Spleen (tissue), 11 donors: Measurements from ENCODE around the gene PRR30. TPM values are rescaled to one million over a fixed set of nuclear protein-coding genes. Genes with fewer than 3 reads are reported as not detected.

Experiments
- DNase-seq: peaks from one replicate; pipeline ENCODE4 v3.0.0-alpha.2; 2020
- H3K27ac ChIP-seq, 8 donors: fragments of 200-600 bp; sonication (generic) in 7 of 8; 1 replicate in 4 of 8; 2 replicates in 4 of 8; pipeline versions ENCODE4 v1.5.0 to v1.8.0; 2016 to 2021; ENCODE audit warnings: inconsistent platforms in 4 of 8, mild to moderate bottlenecking in 4 of 8, moderate library complexity in 1 of 8
- H3K27me3 ChIP-seq, 7 donors: fragments of 200-600 bp; sonication (generic) in 6 of 7; replicated peaks in 1 of 7; 1 replicate in 4 of 7; 2 replicates in 3 of 7; pipeline versions ENCODE4 v1.5.0 to v1.8.0; 2016 to 2021; ENCODE audit warnings: inconsistent platforms in 3 of 7, mild to moderate bottlenecking in 1 of 7
- H3K36me3 ChIP-seq, 6 donors: fragments of 200-600 bp; sonication (generic) in 5 of 6; 1 replicate in 4 of 6; 2 replicates in 2 of 6; pipeline versions ENCODE4 v1.5.0 to v1.8.0; 2016 to 2021; ENCODE audit warnings: inconsistent platforms in 2 of 6
- H3K4me1 ChIP-seq, 6 donors: fragments of 200-600 bp; sonication (generic) in 5 of 6; 1 replicate in 3 of 6; 2 replicates in 3 of 6; pipeline versions ENCODE4 v1.5.0 to v1.8.0; 2016 to 2021; ENCODE audit warnings: inconsistent platforms in 3 of 6
- H3K4me3 ChIP-seq, 8 donors: fragments of 200-600 bp; sonication (generic) in 7 of 8; 1 replicate in 4 of 8; 2 replicates in 4 of 8; pipeline versions ENCODE4 v1.5.0 to v1.8.0; 2016 to 2021; ENCODE audit warnings: inconsistent platforms in 4 of 8, mild to moderate bottlenecking in 4 of 8, moderate library complexity in 2 of 8
- H3K9me3 ChIP-seq, 8 donors: fragments of 200-600 bp; sonication (generic) in 7 of 8; 1 replicate in 4 of 8; 2 replicates in 4 of 8; pipeline versions ENCODE4 v1.5.0 to v1.8.0; 2016 to 2021; ENCODE audit warnings: inconsistent platforms in 4 of 8
- POLR2A ChIP-seq, 3 donors: fragments of 450-650 bp; IDR thresholded peaks; one replicate each; pipeline ENCODE4 v1.5.1; 2017; ENCODE audit warnings: antibody characterized with exemption in 3 of 3, mild to moderate bottlenecking in 1 of 3
- POLR2AphosphoS5 ChIP-seq, 3 donors: sonication (generic); formaldehyde crosslinking; IDR thresholded peaks; one replicate each; pipeline ENCODE4 v1.5.1; 2017; ENCODE audit warnings: antibody characterized with exemption in 3 of 3
- WGBS, 5 donors: extraction: QIAGEN DNeasy Blood & Tissue Kit in 3 of 5; methylation state at CpG; one replicate each; pipeline versions ENCODE4 v1.1.5 to v1.1.7; 2013 to 2018; 5-methylcytosine and 5-hydroxymethylcytosine counted together
- intact Hi-C: fragments of 100-400 bp; cut with DNase I; formaldehyde crosslinking; loops from one replicate; pipeline ENCODE4 v1.15.0; 2023; ENCODE audit warnings: low total_unique reads
- polyA plus RNA-seq, 3 donors: library from polyadenylated mRNA; stranded (reverse); fragments of 200-250 nt; gene quantifications; one replicate each; pipeline ENCODE4 v1.2.1, GENCODE V29; 2013
- total RNA-seq, 7 donors: library from RNA; depleted of rRNA in 3 of 7; stranded (reverse); fragments of >200 nt in 3 of 7; fragmentation: NEBNext Ultra II Directional in 4 of 7; extraction: Animal tissue kit (Norgen Biotek cat#: 25700) in 4 of 7; gene quantifications; one replicate each; pipeline versions ENCODE4 v1.1.0 to v1.2.1, GENCODE V29; 2016 to 2021
- TF ChIP-seq, protein P1 (sequence below), 11 experiments: fragments of 200-600 bp in 7 of 11; fragments of 450-650 bp in 4 of 11; sonication (generic) in 4 of 11; IDR thresholded peaks in 8 of 11; conservative IDR thresholded peaks in 3 of 11; 1 replicate in 7 of 11; 2 replicates in 4 of 11; pipeline versions ENCODE4 v1.4.0 to v1.8.0; 2016 to 2021; ENCODE audit warnings: antibody characterized with exemption in 11 of 11, inconsistent platforms in 4 of 11, mild to moderate bottlenecking in 1 of 11
- donor health status: healthy with polysubstance abuse.
- donor health status: DM: no; HTN: no; CAD: no; lungs with moderate emphysema.
- donor health status: DM: no; HTN: no; CAD: no.
- donor health status: Bipolar disorder and iron deficiency.
- donor health status: healthy.
- donor health status: DM: no; HTN: no; CAD: no.
- donor health status: DM: yes; HTN: yes; CAD: no.

PRR30 gene
- total and polyA plus RNA-seq, 10 donors: not detected

DNA sequence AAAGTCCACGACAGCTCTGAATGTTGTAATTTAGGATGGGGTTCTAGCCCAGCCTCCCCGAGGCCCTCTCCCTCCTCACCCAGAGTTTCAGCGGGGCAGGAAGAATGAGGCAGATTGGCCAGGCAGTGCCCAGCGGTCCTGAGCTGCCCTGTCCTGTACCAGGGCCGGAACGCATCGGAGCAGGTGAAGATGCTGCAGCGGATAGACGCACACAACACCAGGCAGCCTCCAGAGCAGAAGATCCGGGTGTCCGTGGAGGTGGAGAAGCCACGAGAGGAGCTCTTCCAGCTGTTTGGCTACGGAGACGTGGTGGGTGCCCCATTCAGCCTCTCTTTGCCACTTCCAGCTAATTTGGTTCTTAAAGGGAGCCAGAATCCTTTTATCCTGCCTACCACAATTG, 41.9 kb downstream of the PRR30 start:
- H3K9me3 ChIP-seq: no peaks in the 10 kb centered on the region
- no peaks in the 10 kb centered on the region for H3K27me3 ChIP-seq
- intact Hi-C loops: loop anchor here (5.0 kb wide), 2 partner anchors 95 to 180 kb away; partner anchors contain the start of gene DNAJC5G
- no peak overlapping the region for H3K27ac ChIP-seq
- TF ChIP-seq POLR2A (IDR thresholded peaks at IDR 0.05): no peak
- TF ChIP-seq, protein P1, sequence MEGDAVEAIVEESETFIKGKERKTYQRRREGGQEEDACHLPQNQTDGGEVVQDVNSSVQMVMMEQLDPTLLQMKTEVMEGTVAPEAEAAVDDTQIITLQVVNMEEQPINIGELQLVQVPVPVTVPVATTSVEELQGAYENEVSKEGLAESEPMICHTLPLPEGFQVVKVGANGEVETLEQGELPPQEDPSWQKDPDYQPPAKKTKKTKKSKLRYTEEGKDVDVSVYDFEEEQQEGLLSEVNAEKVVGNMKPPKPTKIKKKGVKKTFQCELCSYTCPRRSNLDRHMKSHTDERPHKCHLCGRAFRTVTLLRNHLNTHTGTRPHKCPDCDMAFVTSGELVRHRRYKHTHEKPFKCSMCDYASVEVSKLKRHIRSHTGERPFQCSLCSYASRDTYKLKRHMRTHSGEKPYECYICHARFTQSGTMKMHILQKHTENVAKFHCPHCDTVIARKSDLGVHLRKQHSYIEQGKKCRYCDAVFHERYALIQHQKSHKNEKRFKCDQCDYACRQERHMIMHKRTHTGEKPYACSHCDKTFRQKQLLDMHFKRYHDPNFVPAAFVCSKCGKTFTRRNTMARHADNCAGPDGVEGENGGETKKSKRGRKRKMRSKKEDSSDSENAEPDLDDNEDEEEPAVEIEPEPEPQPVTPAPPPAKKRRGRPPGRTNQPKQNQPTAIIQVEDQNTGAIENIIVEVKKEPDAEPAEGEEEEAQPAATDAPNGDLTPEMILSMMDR (IDR thresholded peaks at IDR 0.05 in 8 of 11, conservative IDR thresholded peaks at IDR 0.05 in 3 of 11): peak in 1 of 11 experiments; percentile 9
- no peak for DNase-seq
- H3K36me3 ChIP-seq: peaks cover 0 to 3% (median 0%) of the 10 kb centered on the region in 6 donors
- H3K4me1 ChIP-seq: peaks cover 0 to 22% (median 14%) of the 10 kb centered on the region in 6 donors
- no peak overlapping the region for H3K4me3 ChIP-seq
- WGBS, 5 donors: 87 to 94% (median 91%) methylated on average over 12 to 14 of the region's 14 CpGs

DNA sequence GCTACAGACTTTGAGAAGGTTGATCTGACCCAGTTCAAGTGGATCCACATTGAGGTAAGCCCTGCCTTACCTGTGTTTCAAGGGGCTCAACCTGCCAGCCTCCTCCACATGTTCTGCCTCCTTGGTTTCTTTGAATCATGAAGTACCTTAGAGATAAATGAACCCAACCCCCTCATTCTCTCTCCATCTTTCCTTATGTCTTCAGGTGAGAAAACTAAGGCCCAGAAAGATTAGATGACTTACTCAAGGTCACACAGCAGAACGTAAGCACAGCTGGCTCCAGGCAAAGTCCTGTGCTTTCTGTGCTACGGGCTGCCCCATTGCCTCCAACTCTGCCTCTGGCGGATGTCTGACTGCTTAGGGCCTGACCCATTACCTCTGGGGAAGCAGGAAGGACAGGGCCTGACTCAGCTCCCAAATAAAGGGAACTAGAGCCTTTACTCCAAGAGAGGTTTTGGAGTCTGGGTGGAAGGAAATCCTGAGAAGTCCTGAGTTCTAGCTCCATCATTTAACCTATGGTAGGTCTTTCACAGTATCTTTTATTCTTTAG, 42.4 kb downstream of the PRR30 start:
- no peaks in the 10 kb centered on the region for H3K9me3 ChIP-seq
- TF ChIP-seq, protein P1 (IDR thresholded peaks at IDR 0.05 in 8 of 11, conservative IDR thresholded peaks at IDR 0.05 in 3 of 11): no peak
- no peak for TF ChIP-seq POLR2AphosphoS5 (IDR thresholded peaks at IDR 0.05)
- no peak for TF ChIP-seq POLR2A (IDR thresholded peaks at IDR 0.05)
- peak overlapping the region in 1 of 8 donors; percentile 69 for H3K4me3 ChIP-seq
- H3K36me3 ChIP-seq: peaks cover 0 to 3% (median 0%) of the 10 kb centered on the region in 6 donors
- intact Hi-C loops: loop anchor here (5.0 kb wide), 2 partner anchors 95 to 180 kb away; partner anchors contain the start of gene DNAJC5G
- DNase-seq: no peak
- H3K4me1 ChIP-seq: peaks cover 0 to 22% (median 14%) of the 10 kb centered on the region in 6 donors
- H3K27ac ChIP-seq: peak overlapping the region in 2 of 8 donors; percentile 37 to 54
- H3K27me3 ChIP-seq: no peaks in the 10 kb centered on the region
- WGBS, 5 donors: 58 to 76% (median 71%) methylated on average over 3 of the region's 3 CpGs

DNA sequence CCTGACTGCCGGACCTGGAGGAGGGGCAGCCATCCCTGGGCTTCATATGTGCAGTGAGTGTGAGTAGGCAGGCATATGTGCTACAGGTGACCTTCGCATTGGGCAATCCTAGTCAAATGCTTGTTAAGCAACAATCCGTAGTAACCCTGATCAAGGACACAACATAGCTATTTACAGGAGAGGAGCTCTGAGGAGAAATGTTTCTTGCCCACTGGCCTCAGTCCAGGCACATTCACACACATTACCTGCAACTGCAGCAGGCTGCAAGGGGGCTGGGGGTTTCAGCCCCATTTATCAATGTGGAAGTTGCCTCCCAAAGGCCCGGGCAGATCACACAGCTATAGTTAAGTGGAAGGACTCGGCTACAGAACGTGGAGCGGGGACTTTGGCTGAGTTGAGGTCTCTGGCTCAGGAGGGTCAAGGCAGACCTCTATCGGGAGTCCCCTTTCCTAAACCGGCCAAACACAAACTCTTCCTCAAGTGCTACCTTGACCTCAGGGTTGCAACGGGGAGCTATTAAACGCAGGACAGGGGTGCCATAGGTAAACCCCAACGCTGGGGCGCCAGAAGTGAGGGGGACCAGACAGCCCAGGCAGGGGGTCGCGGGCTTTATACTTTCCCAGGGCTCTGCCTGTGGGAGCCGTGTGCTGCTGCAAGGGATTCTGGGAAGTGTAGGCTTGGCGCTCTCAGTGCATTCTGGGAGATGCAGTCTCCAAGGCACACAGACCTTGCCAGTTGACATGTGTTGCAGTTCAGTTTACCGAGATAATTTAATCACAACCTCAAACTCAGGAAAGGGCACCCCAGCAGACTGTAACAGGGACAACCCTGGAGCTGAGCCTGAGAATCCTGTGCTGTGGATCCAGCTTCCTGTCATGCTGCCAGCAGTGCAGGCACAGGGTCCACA, 43.2 kb downstream of the PRR30 start:
- H3K36me3 ChIP-seq: peaks cover 0 to 3% (median 0%) of the 10 kb centered on the region in 6 donors
- intact Hi-C loops: loop anchor here (5.0 kb wide), 2 partner anchors 96 to 181 kb away; partner anchors contain the start of gene DNAJC5G
- 26 to 57% (median 30%) methylated on average over 10 to 18 of the region's 18 CpGs for WGBS, 5 donors
- no peaks in the 10 kb centered on the region for H3K27me3 ChIP-seq
- H3K4me1 ChIP-seq: peaks cover 0 to 22% (median 14%) of the 10 kb centered on the region in 6 donors
- peak overlapping the region in 2 of 8 donors; percentile 37 to 54 for H3K27ac ChIP-seq
- peak overlapping the region in 7 of 8 donors; percentile 20 to 69 (median 36) for H3K4me3 ChIP-seq
- DNase-seq: peak; percentile 86
- H3K9me3 ChIP-seq: no peaks in the 10 kb centered on the region
- TF ChIP-seq POLR2A (IDR thresholded peaks at IDR 0.05): no peak
- peak in 2 of 3 donors; percentile 45 to 61 for TF ChIP-seq POLR2AphosphoS5 (IDR thresholded peaks at IDR 0.05)

DNA sequence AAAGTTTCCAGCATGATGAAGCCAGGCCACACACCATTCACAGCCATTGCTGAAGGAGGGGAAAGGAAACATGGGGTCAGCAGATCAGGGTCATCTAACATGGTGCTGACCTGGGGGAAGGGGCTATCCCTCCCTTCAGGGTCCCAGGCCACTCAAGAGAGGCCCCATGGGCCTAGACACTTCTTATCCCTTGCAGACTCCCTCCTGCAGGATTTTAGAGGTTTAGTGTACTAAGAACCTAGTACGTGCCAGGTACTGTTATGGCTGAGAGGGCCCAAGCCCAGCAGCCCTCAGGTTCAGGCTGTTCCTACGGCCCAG, 43.8 kb downstream of the PRR30 start:
- H3K4me1 ChIP-seq: peaks cover 0 to 22% (median 14%) of the 10 kb centered on the region in 6 donors
- no peak for DNase-seq
- no peaks in the 10 kb centered on the region for H3K27me3 ChIP-seq
- no peak overlapping the region for H3K4me3 ChIP-seq
- intact Hi-C loops: loop anchor here (5.0 kb wide), 2 partner anchors 97 to 182 kb away; partner anchors contain the start of gene DNAJC5G
- 79 to 98% (median 90%) methylated on average over 2 of the region's 2 CpGs for WGBS, 5 donors
- H3K27ac ChIP-seq: no peak overlapping the region
- TF ChIP-seq POLR2AphosphoS5 (IDR thresholded peaks at IDR 0.05) (no peak), POLR2A (IDR thresholded peaks at IDR 0.05) (no peak)
- TF ChIP-seq, protein P1 (IDR thresholded peaks at IDR 0.05 in 8 of 11, conservative IDR thresholded peaks at IDR 0.05 in 3 of 11): no peak
- no peaks in the 10 kb centered on the region for H3K9me3 ChIP-seq
- H3K36me3 ChIP-seq: peaks cover 0 to 3% (median 0%) of the 10 kb centered on the region in 6 donors
